ENCODE measurements around the gene SLC35G2. TPM values are rescaled to one million over a fixed set of nuclear protein-coding genes. Genes with fewer than 3 reads are reported as not detected.

Gene SLC35G2
- total RNA-seq, 1 donor from 2014 or later: 0.76 TPM

GRCh38 chr3:136835089-136835812, 16.3 kb downstream of the SLC35G2 start:
- no peak for DNase-seq (ENCODE audit: low spot score in 2 of 2, unreplicated experiment in 2 of 2)
- no peak overlapping the region for H3K4me3 Mint-ChIP-seq
- peaks cover 7% of the 10 kb centered on the region for H3K9me3 Mint-ChIP-seq
- no peak overlapping the region for H3K27ac Mint-ChIP-seq
- peaks cover 8% of the 10 kb centered on the region for H3K4me1 Mint-ChIP-seq
- TF ChIP-seq CTCF (IDR thresholded peaks at IDR 0.05; ENCODE audit: unreplicated experiment): no peak
- H3K27me3 Mint-ChIP-seq (ENCODE audit: low read depth): no peaks in the 10 kb centered on the region
- no peaks in the 10 kb centered on the region for H3K36me3 Mint-ChIP-seq

GRCh38 chr3:136835813-136836510, 17.0 kb downstream of the SLC35G2 start:
- no peak for TF ChIP-seq CTCF (IDR thresholded peaks at IDR 0.05; ENCODE audit: unreplicated experiment)
- H3K27me3 Mint-ChIP-seq (ENCODE audit: low read depth): no peaks in the 10 kb centered on the region
- no peak overlapping the region for H3K27ac Mint-ChIP-seq
- H3K4me3 Mint-ChIP-seq: no peak overlapping the region
- H3K9me3 Mint-ChIP-seq: peaks cover 4% of the 10 kb centered on the region
- DNase-seq (ENCODE audit: low spot score in 2 of 2, unreplicated experiment in 2 of 2): no peak
- H3K4me1 Mint-ChIP-seq: peaks cover 8% of the 10 kb centered on the region
- H3K36me3 Mint-ChIP-seq: no peaks in the 10 kb centered on the region

- H3K4me1 Mint-ChIP-seq: peaks cover 8% of the 10 kb centered on the region
- no peaks in the 10 kb centered on the region for H3K27me3 Mint-ChIP-seq (ENCODE audit: low read depth)
- no peak overlapping the region for H3K27ac Mint-ChIP-seq
- no peak for TF ChIP-seq CTCF (IDR thresholded peaks at IDR 0.05; ENCODE audit: unreplicated experiment)
- no peak overlapping the region for H3K4me3 Mint-ChIP-seq
- H3K36me3 Mint-ChIP-seq: no peaks in the 10 kb centered on the region
- H3K9me3 Mint-ChIP-seq: peaks cover 4% of the 10 kb centered on the region
- no peak for DNase-seq (ENCODE audit: low spot score in 2 of 2, unreplicated experiment in 2 of 2)
Observed at GRCh38 chr3:136836511-136837156, 17.7 kb downstream of the SLC35G2 start.

- H3K9me3 Mint-ChIP-seq: no peaks in the 10 kb centered on the region
- H3K27ac Mint-ChIP-seq: no peak overlapping the region
- no peak overlapping the region for H3K4me3 Mint-ChIP-seq
- TF ChIP-seq CTCF (IDR thresholded peaks at IDR 0.05; ENCODE audit: unreplicated experiment): no peak
- H3K36me3 Mint-ChIP-seq: peaks cover 8% of the 10 kb centered on the region
- no peak for DNase-seq (ENCODE audit: low spot score in 2 of 2, unreplicated experiment in 2 of 2)
- peaks cover 8% of the 10 kb centered on the region for H3K4me1 Mint-ChIP-seq
- no peaks in the 10 kb centered on the region for H3K27me3 Mint-ChIP-seq (ENCODE audit: low read depth)
Observed at GRCh38 chr3:136838641-136839555, 20.0 kb downstream of the SLC35G2 start.

- no peak for TF ChIP-seq CTCF (IDR thresholded peaks at IDR 0.05; ENCODE audit: unreplicated experiment)
- no peak overlapping the region for H3K27ac Mint-ChIP-seq
Observed at GRCh38 chr3:136839556-136839931, 20.6 kb downstream of the SLC35G2 start.

More at GRCh38 chr3:136839556-136839931, 20.6 kb downstream of the SLC35G2 start:
- H3K9me3 Mint-ChIP-seq: no peaks in the 10 kb centered on the region
- H3K36me3 Mint-ChIP-seq: peaks cover 8% of the 10 kb centered on the region
- H3K4me3 Mint-ChIP-seq: no peak overlapping the region
- H3K27me3 Mint-ChIP-seq (ENCODE audit: low read depth): no peaks in the 10 kb centered on the region
- no peak for DNase-seq (ENCODE audit: low spot score in 2 of 2, unreplicated experiment in 2 of 2)
- H3K4me1 Mint-ChIP-seq: peaks cover 8% of the 10 kb centered on the region

All from mesothelial cell of epicardium (in vitro differentiated cells).